HG03103 (cell line): ENCODE data around the gene SPATA9.

Source experiments
- ATAC-seq: cut with Tn5 transposase; IDR thresholded peaks from one replicate; pipeline ENCODE4 v1.9.1; 2021; ENCODE audit warnings: low read depth; ENCODE audit not compliant: unreplicated experiment

SPATA9 gene

GRCh38 chr5:95682891-95683290 is at the start of gene SPATA9:
Gene SPATA9 (minus strand): TSS chr5:95682991. CDS start chr5:95682854, 137 bp downstream.
- no peak for ATAC-seq

DNA sequence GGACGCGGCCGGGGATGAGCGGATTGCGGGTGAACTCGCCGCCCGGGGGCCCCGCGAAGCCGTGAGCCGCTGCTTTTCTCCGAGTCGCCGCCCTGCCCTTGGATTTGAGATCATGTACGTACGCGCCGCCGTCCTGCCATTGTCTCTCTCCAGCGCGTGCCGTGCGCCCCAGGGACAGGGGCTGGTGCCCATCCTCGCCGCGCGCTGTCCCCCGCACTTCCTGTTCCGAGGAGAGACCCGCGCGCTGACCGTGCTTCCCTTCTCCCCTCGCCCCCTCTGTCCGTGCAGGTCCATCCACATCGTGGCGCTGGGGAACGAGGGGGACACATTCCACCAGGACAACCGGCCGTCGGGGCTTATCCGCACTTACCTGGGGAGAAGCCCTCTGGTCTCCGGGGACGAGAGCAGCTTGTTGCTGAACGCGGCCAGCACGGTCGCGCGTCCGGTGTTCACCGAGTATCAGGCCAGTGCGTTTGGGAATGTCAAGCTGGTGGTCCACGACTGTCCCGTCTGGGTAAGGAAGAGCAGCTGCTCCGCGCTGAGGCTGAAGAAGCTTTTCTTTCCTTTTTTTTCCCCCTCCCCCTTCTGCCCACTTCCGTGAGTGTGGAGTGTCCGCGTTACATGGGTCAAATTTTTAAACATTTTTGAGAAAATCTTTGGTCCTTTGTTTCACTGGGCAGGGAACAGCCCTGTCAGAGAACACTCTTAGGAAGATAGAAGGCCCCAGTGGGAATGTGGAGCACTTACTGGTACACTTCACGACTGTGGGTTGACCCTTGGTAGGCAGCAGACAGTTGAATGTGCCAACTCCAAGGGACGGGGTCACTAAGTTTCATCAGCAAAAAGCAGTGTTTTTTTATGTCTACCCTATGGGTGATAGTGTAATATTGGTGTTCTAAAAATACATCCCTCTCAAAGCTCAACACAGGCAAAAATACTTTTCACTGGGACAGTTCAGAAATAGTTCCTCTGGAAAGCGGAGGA is 49.1 kb upstream of the SPATA9 start:
- ATAC-seq, result peak; percentile 25

DNA sequence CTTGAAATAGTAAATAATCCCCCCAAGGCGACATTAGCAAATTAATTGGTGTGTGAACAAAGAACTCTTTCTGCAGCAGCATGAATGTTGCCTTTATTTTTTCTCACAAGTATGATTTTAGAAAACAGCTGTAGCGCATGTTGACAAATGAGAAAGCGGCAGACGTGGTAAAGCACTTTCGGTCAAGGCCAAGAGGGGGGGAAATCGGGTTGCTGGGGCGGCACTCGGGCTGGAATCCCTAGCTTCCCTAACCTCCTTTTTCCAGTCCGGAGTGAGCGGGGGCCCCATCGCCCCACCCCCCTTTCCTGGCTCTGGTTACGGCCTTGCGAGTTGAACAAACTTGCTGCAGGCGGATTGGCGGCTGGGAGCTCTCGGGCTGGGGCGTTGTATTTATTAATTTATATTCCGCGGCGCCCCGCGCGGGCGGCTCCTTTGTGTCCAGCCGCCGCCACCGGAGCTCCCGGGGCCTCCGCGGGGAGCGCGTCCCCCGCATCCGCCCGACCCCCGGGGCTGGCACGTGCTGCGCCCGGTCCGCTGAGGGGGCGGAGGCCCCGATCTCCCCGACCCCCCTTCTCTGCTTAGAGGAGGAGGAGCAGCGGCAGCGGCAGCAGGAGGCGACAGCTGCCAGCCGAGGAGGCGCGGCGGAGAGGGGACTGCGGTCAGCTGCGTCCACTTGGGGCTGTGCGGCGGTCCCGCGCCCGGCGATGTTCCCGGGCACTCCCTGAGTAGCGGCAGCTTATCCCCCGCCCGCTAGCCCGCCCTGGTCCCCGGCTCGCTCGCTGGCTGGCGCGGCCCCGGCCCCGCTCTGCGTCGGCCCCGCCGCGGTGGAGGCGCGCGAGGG is 48.2 kb upstream of the SPATA9 start, which contains the start of gene RHOBTB3:
TSS of gene RHOBTB3 (plus strand) at position 607 of the 841 bp plus-strand sequence. CDS start 347 bp downstream, outside the sequence.
- peak; percentile 34 for ATAC-seq

- ATAC-seq, result no peak
Observed at GRCh38 chr5:95730011-95730700, 47.4 kb upstream of the SPATA9 start.

GRCh38 chr5:95729115-95730010 is 46.6 kb upstream of the SPATA9 start:
- no peak for ATAC-seq

GRCh38 chr5:95728494-95729114 is 45.8 kb upstream of the SPATA9 start:
- ATAC-seq, result no peak

- peak; percentile 45 for ATAC-seq
Observed at GRCh38 chr5:95727764-95728191, 45.0 kb upstream of the SPATA9 start.

DNA sequence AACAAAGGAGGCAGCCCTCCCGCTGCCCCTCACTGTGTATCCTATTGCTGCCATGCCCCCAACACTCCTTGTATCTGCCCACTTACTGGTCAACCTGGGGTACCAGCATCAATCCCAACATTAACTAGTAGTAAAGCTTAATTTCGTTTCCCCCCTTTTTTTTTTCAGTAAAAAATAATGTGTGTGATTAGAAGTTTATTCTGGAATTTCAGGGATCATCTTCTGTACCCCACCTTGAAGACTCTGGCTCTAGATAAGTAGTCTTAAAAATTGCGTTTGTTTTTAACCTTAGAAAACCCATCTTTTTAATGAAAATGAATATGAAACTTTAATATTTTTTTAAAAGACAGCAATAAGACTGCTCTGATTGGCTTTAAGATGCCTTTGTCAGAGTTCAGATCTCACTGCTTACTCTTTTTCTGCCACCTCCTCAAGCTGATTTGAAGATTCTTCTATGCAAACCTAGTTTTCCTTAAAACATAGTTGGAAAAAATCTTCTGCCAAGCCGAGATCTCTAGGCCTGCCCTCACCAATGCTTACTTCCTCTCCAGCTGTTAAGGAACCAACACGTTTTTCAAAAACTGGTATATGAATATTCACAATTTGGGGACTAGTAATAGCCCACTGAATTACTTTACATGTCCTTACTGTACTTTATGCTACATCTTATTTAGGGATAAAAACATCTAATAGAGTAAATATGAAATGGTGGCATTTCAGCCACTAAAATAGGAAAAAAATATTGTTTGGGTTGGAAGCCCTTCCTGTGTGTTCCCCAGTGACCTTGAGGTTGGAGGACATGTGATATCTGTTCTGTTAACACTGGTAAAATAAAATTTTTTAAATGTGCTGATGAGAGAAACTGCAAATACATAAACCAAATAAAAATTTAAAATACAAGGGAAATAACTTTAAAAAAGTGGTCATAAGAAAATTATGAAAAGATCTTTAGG is 44.3 kb upstream of the SPATA9 start:
- no peak for ATAC-seq

DNA sequence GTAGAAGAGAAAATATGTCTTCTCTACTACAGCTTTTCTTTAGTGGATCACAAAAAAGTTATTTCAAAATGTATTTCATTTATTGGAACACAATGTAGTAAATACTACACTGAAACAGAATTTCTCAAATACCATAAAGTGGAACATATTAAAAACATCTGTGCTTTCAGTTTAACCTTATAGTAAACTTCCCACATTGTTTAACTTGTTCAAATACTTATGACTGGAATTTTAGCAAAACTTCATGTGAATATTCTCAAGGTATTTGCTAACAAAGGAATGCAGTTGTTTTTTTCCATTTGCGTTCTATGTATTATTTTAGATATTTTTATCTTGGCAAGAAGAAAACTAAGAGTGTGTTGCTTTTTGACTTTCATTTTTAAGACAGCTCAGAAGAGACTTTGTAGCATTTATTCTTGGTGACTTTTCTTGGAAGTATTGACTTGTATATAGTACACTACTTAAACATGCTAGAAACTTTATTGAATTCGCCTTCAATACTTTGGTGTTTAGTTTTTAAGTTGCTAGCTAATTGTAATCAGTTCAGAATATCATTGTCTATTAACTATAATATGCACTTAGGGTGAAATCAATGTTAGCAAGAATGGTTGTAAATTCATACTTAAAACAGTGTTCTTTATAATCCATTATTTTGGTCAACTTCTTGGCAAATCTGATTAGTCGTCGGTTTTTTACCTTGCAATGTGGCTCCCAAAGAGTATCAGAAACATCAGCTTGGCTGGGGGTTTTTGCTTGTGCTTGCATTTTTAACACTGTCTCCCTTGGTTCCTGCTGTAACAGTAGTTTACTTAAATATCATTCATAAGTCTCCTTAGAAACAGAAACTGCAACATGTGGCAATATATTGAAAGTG is 43.4 kb upstream of the SPATA9 start:
- ATAC-seq, result no peak

GRCh38 chr5:95725071-95725820 is 42.5 kb upstream of the SPATA9 start:
- ATAC-seq, result no peak

DNA sequence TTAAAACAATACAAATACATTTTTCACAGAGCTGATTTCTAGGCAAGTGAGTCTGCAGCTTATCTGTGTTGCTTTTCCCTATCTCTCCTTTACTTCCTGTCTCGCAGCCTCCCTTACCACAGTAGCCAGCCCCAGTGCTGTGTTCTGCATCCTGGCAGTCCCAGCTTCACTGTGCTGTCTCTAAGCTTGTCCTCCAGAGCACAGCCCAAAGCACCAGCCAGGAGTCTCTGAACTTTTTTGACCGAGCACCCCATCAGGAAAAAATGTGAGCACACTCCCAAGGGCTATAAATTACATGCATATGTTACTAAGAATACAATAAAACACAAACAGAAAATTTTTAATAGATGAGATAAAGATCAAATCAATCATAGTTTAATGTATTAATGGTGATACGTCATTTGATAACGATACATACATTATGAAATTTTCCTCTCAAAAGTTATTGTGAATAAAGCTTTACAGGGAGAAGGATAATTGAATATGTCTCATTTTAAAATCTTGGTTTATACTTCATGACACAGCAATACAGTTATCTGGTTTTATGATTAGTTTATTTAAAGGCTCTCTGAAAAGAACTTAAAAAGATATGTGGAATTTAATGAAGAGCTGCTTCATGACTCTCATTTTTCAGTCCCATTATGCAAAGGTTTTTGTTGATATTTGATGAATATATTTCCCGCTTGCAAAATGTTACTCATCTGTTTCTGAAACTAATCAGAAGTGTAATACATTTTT is 41.0 kb upstream of the SPATA9 start:
- ATAC-seq, result no peak

- ATAC-seq, result no peak
Observed at GRCh38 chr5:95721582-95722295, 38.9 kb upstream of the SPATA9 start.

DNA sequence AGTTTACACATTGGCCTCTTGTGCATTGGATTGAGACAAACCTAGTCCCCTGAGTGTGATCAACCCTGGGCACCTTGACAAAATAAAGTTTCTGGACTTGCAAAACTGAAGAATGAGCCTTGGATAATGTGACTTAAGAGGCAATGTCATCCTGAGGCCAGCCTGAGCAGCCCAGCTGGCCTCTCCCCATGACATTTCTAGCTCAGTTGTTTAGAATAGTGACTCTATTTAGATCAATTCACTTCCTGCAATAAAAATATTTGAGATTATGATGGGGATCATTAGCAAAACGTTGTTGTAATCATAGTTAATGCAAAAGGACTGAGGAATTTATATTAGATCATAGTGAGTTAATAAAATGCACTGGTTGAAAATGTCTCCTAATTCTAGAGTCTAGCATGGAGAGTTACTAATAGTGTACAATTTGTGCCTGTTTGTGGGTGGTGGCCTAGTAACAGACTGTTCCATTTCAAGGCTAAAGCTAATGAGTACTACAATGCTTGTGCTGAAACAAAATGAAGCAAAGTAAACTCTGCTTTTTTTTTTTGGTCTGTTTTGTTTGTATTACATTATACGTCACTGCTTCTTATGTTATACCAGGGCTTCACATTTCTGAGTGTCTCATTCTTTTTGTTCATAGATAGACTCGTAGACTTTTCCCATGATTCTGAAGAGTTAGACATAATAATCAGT is 37.4 kb upstream of the SPATA9 start:
- no peak for ATAC-seq

DNA sequence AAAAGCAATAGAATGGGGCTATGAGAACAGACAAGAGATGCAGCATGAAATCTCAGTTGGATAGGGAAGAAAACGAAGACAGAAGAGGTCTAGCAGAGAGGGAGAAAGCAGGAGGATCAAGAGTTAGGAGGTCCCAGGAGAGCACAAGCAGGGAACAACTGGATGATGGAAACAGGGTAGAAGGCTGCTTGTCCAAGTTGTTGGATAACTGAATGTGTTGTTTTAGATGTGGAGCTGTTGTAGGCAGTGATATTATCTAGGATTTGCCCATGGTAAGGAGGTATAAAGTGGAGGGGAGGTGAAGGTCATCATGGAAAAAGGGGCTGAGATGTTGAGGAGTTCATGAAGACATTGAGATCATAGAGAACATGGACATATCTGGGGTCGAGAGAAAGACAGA is 35.9 kb upstream of the SPATA9 start:
- ATAC-seq, result no peak
